ENCODE measurements around the gene IL17RD. TPM values are rescaled to one million over a fixed set of nuclear protein-coding genes. Genes with fewer than 3 reads are reported as not detected.
A peak's percentile ranks its signal among the peaks of the same experiment; 100 is the strongest.

IL17RD gene
- polyA plus RNA-seq, 3 donors = 49.5 to 60.5 (median 58.4) TPM

DNA sequence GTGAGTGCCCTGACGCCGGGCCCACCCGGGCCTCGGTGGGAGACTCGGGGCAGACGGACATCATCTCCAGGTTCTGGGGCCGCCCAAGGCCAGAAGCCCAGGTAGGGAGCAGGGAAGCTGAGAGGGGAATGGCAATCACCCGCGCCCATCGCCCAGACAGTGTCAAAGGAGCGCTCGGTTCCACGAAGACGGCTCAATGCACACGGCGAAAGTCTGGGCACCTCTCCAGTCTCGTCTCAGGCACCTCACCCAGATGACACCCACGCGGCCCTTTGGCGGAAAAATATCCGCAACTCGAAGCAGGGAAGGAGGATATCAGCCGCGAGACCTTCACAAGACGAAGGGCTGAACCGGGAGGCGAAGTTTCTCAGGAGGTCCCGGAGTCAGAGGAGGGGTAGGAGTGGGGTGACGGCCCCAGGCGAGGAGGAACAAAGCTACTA, 916 bp downstream of the IL17RD start:
- DNase-seq (ENCODE audit: extremely low read depth in 1 of 11, low read depth in 9 of 11, low spot score in 4 of 11) = no peak

DNA sequence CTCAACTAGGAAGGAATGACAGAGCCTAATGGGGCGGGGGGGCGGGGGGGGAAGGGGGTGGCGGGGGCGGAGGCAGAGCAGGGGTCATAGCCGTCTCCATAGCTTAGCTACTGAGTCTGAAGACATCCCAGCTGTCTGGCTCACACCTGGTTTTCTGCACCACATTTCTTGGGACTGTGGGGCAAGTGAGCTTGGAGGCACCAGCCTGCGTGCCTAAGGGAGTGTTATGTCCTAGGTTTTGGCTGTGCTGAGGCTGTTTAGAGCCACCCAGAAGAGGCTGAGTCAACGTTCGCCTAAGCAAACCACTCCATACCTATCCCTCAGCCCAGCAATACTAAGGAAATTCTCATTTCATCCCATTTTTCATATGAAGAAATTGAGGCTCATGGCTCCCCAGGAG, 1.4 kb downstream of the IL17RD start:
- no peak for DNase-seq (ENCODE audit: extremely low read depth in 1 of 11, low read depth in 9 of 11, low spot score in 4 of 11)

DNA sequence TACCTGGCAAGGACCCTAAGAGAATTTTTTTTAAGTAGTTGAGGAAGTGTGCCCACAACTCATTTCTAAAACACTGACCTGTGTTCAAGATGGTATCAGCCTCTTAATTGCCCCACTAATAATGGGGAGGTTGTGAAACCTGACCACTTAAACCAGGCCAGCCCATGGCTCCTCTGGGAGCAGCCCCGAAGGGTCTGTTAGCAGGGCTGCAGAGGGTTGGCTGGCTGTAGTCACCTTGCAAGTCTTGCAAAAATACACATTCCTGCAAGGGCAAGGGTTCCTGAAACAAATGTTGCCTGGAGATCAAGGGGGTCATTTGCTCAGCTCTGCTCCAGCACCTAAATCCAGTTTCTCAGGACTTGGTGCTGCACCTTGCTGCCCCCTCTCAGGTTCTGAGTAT, 3.2 kb downstream of the IL17RD start:
- no peak for DNase-seq (ENCODE audit: extremely low read depth in 1 of 11, low read depth in 9 of 11, low spot score in 4 of 11)

DNA sequence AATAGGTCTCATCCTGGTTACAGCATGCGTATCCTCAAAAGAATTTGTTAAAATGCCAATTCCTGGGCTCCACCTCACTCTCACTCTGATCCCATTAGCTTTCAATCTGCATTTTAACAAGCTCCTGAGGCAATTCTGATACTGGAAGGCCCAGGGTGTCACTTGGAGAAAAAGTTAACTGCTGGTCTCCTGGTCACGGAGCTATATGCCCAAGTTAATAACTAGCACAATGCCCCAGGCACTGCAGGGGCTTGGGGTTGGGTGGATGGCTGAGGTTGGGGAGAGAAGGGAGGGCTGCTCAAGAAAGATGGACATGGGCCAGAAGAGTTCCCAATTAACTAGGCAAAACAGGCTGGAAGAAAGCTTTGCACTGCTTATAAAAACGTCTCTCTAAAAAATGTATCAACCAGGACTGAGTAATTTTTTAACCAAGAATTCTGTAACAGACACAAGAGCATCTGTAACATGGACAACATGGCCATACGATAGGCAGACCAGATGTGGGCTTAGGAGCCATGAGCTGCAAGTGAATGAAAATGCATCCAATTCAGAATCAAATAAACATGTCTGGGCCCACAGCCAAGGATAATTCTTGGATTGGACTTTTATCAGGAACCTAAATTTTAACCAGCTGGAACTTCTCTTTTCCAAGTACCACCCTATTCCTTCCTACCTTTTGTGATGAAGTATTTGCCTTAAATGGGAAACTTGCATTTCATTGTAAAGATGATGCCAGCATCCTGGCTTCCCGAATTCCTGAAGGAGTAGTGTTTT, 4.2 kb downstream of the IL17RD start:
- no peak for DNase-seq (ENCODE audit: extremely low read depth in 1 of 11, low read depth in 9 of 11, low spot score in 4 of 11)

DNA sequence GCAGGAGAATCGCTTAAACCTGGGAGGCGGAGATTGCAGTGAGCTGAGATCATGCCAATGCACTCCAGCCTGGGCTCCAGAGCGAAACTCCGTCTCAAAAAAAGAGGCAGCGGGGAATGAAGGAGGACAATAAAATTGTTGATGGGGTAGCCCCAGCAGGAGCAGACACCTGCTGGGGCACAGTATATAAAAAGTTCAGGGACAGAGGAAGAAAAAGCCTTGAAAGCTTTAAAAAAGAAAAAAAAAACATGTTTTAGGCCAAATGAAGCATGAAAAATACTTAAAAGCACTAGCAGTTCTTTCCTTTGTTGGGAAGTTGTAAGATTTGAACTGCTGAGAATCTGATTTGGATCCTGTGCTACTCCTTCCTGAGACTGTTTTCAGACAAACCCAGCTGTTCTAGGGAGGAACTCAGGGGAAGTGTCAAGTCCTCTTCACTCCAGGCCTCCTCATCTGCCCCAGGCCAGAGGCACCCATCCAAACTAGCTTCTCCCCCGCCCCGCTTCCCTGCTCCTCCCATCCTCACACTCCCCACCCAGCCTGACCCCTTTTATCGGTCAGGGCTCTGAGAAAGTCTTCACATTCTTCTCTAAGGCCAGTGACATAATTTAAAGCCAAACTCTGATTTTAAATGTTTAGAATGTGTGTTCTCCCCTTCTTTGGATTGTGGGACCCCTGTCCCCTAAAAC, 4.9 kb downstream of the IL17RD start:
- DNase-seq (ENCODE audit: extremely low read depth in 1 of 11, low read depth in 9 of 11, low spot score in 4 of 11) = no peak

DNA sequence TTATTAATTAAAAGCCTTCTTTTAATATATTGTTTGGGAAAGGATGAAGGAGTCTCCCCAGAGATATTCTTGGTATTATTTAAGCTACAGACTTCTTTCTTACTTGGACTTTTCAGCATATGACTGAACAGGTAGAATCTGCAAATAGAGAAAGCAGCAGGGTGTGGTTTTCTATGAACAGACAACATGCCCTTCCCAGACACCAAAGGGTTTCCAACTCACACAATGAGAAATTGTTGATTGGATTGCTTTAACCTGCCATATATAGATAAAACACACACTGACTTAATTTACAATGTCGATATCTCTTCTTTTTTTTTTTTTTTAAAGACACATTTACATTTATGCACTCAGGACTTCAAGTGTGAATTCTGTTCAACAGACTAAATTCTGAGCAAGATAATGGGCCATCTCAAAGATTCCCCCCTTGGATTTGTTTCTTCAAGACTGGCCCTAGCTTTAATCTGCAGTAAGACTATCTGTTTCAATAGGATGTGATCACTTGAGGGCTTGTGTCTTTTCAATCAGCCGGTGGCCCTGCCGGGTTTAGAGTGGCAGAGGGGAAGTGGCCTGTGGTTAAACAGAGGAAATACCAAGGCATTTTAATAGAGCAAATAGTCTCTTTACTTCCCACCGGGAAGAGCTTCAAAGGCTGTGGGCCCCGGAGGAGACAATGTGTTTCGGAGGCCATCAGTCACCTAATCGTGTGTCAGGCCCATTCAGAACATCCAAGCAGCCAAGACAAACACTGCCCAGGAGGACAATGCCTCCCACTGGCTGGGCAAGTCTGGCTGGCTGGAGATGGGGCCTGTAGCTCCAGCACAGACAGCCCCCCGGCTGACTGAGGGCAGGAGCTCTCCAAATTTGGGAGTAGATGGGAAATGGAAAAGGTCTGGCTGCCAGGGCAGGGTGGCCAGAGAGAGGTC, 6.1 kb downstream of the IL17RD start:
- DNase-seq (ENCODE audit: extremely low read depth in 1 of 11, low read depth in 9 of 11, low spot score in 4 of 11) = no peak

DNA sequence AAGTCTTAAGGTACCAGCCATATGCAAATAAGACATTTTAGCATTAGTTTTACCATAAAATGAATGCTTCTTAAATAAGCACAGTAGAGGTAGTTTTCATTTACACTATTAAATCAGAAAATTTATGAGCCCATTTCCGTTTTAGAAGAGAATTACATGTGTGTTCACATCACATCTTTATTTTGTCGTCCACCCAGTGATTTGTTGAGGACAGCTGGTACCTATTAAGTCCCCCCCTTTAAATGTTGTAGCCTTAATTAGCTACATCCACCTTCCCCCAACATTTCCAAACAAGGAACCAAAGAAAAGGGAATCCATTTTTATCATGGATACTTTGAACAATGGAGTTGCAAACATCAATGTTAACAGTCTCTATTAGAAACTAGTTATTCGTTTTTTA, 6.8 kb downstream of the IL17RD start:
- no peak for DNase-seq (ENCODE audit: extremely low read depth in 1 of 11, low read depth in 9 of 11, low spot score in 4 of 11)

DNA sequence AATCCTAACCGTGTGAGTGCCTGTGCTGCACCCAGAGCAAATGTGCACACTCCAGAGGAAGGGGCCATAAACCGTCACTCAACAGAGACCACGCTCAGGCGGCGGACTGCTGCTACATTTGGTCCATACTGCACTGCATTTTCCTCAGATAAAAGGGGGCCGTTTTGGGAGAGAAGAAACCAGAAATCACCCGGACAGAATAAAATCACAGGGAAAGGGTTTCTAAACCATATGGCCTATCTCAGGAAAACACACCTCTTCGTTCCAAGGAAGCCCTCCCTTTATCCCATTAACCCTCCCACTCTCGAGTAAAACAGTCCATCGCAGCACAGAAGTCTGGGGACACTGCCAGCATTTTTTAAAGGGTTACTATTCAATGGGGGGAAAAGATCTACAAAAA, 7.6 kb downstream of the IL17RD start:
- peak in 2 of 11 donors; percentile 53 to 68 for DNase-seq (ENCODE audit: extremely low read depth in 1 of 11, low read depth in 9 of 11, low spot score in 4 of 11)

DNA sequence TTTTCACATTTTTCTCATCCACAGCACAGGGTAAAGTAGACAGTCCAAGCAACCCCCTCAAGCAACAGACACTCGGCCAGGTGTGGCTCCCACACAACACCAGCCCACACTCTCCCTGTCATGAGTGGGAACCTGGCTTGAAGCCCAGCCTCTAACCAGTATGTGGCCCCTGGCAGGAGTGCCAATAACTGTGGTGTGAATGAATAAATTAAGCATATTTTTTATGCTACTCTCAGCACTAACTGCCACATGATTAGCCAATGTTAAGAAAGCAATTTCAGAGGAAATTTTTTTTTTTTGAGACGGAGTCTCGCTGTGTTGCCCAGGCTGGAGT, 9.9 kb downstream of the IL17RD start:
- DNase-seq (ENCODE audit: extremely low read depth in 1 of 11, low read depth in 9 of 11, low spot score in 4 of 11) = no peak

DNA sequence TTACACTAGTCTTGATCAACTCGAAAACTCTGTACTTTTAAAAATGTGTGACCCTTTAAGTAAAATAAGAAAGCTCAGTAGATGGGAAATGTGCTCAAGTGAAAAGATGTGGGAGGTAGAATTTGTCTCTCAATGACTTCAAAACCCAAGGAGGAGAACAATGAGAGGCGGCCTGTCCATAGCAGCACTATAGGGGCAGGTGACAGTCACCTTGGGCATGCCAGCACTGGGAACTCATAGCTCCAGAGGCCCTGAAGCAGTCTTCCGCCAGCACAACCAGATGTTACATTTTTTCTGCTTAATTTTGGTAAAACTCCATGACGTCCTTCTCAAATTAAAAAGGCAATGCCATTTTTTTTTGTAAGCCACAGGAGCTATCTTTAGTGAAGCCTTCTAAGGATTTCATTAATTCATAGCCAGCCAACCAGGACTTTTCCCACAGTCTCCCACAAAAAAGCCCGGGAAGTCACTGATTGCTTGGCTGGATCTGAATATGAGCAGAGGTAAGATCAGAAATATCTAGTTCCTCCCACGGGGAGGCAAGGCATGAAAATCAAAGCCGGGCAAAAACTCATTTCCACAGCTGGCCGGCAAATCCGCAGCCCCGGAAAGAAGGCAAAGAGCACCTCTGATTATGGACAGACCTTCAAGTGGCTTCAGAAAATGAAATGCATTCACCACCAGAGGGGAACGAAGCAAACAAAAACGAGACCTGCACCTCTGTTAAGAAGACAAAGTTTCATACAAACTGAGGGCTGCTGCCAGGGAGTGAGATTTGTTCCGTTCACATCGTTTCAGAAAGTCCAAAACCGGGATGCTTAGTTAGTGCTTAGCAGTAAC, 10.5 kb downstream of the IL17RD start:
- DNase-seq (ENCODE audit: extremely low read depth in 1 of 11, low read depth in 9 of 11, low spot score in 4 of 11) = no peak

DNA sequence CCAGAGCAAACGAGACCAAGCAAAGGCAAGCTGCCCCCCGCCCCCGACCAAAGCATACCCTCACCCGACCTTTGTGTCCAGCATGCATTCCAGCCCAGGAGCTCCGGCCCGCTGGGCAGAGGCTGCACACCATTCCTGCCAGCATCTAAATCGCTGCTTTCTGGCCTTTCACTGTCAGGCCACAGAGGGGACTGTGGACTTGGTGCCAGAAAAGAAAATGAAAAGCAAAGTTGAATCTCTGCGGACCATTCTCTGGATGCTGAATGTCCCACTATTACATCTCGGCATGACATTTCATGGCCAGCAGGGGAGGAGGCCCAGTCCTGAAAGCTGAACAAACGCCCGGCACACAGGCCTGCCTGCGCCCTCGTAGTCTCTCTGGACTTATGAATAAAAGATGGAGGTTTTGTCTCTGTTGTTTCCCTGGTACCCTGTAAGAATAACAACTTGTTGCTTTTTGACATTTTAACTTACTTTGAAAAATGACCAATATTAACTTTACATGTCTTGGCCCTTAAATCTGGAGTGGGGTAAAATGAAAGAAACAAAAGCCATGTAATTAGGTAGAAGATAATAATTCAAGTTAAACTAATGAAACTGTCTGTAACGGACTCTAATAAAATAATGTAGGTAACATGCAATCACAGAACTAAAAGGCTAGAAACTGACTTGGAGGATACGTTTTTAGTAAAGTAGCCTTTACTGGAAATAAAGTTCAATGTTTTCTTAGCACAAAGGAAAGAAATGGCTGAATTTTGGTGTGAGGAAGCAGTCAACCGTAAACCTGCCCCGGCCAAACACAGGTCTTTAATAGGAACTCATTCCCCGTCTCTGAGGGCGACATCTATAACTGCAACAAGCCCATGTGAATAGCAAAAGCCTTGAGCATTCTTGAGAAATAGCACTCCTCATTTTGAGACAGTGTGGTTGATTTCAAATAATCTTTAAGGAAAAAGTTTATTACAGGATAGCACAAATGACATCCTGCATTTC, 12.7 kb downstream of the IL17RD start:
- no peak for DNase-seq (ENCODE audit: extremely low read depth in 1 of 11, low read depth in 9 of 11, low spot score in 4 of 11)

DNA sequence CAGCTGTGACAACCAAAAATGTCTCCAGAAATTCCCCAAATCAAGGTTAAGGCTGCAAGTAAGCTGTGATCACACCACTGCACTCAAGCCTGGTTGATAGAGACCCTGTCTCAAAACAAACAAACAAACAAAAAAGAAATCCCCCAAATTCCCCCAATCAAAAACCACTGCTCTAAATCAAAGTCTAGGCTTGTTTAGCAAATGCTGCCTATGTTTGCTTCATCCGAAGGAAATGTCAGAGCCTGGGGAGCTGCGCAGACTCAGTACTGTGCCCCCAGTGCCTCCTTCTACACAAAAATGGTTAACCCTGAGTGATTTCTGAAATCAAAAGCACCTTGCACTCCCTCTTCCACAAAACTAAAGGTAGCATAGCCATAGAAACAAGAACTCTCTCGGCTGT, 13.4 kb downstream of the IL17RD start:
- no peak for DNase-seq (ENCODE audit: extremely low read depth in 1 of 11, low read depth in 9 of 11, low spot score in 4 of 11)

DNA sequence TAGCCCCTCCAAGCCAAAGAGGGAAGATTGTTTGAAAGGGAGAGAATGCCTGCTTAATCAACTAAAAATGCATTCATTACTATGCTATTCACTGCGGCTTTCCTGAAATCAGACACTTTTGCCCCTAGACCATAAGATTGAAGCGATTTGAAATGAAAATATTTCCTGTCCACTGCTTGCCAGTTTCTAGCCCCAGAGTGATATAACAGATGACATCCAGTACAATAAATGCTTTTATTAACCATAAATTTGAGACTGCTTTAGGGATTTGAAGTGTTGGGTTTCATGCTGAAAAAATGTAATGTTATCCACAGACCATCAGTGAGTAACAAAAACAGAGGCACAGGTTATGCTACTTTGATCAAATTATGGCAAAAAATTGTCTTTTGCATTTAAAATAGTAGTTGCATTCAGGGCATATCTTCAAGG, 14.1 kb downstream of the IL17RD start:
- no peak for DNase-seq (ENCODE audit: extremely low read depth in 1 of 11, low read depth in 9 of 11, low spot score in 4 of 11)

DNA sequence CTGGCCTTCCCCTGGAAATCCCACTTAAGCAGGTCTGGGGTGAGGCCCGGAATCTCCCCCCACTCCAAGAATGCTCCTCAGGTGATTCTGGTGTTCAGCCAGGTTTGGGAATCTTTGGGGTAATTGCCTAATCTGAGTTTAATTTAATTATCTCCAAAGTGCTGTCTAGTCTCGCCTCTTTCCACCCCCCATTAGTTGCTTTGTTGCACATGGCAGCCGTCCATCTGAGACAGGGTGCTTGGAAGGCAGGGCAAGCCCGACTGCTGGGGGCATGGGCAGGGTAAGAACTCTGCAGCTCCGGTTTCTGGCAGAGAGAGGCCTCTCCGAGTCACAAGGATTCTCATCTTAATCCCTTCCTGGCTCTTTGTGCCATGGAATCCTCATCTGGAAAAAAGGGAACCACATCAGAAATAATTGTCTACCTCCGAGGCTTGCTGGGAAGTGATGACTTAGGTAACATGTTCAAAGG, 15.0 kb downstream of the IL17RD start:
- no peak for DNase-seq (ENCODE audit: extremely low read depth in 1 of 11, low read depth in 9 of 11, low spot score in 4 of 11)

DNA sequence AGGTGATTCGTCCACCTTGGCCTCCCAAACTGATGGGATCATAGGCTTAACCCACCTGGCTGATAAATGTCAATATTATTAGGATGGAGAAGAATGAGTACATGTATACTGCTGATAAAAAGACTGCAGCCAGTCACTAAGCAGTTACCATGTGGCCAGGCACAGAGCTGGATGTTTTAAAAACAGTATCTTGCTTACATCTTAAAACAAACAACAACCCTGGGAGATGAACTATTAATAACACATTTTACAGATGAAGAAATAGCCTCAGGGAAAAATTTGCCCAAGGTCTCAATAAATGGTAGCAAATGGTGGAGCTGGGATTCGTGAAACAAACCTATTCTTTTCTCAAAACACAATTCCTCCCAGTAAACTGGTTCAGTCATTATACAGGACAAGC, 18.1 kb downstream of the IL17RD start:
- DNase-seq (ENCODE audit: extremely low read depth in 1 of 11, low read depth in 9 of 11, low spot score in 4 of 11) = no peak

DNA sequence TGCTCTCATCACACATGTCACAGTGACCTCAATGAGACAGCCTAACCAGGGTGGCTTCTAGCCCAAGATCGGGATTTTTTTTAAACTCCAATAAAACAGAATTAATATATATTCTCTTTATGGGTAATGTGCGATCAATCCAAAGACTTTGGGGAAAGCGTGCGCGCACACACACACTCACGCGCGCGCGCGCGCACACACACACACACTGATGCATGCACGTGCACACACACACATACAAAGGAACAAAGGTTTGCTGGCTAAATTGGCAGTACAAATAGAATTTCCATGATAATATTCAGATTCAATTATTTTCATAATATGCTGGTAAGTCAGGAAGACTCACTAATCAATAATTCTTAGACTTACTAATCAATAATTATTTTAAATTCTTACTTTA, 19.3 kb downstream of the IL17RD start:
- no peak for DNase-seq (ENCODE audit: extremely low read depth in 1 of 11, low read depth in 9 of 11, low spot score in 4 of 11)

DNA sequence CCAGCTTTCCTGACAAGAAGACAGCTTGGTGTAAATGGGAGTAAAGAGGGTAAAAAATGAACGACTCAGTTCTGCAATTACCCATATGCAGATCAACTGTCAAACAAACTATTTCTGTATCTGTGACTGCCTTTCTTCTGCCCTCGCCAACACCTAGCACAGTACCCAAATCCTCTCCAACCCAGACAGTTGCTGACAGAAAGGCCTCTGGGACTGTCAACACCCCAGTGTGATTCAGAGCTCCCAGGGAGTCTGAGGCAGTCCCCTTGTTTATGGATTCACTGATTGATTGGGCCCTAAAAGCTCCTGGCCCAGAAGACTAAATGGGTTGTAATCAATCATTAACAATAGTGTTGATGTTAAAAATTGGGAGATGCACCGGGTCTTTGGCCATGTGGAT, 20.2 kb downstream of the IL17RD start:
- DNase-seq (ENCODE audit: extremely low read depth in 1 of 11, low read depth in 9 of 11, low spot score in 4 of 11) = no peak
